ENCODE results near the gene PSME3IP1.

The PSME3IP1 gene

DNA sequence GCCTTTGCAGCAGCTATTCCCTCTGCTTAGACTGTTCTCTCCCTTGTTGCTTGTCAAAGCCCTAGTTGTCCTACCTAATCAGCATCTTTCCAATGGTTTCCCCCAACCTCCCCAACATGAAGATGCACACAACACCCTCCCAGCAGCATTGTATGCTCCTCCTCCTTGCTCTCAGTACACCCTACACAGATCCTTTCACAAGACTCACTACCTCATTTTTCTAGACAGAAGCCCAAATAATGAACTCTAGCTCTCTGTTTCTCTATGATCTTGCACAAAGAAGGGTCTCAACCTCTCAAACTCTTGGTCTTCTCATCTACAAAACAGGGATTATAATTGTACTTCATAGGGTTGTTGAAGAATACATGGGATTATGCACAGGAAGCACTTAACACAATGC lies 19.4 kb downstream of the PSME3IP1 start:
- no peak for DNase-seq

DNA sequence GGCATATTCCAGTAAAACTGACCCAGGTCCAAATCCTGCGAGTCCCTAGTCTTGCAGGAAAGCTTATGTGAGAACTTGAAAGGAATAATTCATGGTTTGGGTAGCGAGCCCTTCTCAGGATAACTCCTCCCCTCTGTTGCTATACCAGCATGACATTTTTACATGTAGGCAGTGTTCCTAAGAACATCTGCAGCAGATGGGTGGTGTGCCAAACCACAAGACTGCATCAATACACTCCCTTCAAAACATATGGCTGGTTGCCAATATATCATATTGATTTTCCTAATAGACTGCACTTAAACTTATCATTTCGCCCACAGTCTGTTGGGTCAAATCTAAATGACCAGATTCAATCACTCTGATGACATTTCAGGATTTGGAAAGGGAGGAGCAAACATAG lies 19.9 kb downstream of the PSME3IP1 start:
- DNase-seq, result no peak

DNA sequence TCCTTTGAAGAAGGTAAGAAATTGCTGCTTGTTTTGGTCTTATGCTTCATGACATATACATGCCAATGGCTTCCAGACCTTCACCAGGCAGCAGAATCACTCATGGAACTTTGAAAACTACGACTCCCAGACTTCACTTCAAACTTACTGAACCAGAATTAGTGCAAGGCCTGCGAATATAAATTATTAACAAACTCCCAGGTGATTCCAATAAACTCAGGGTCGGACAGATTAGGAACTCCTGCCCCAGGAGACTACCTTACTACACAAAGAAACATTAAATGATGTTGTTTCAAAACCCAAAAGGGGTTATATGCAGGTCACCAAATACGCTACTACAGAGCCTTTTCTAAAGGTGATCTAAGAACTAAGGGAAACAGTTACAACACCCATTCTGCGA lies 20.4 kb downstream of the PSME3IP1 start:
- no peak for DNase-seq

DNA sequence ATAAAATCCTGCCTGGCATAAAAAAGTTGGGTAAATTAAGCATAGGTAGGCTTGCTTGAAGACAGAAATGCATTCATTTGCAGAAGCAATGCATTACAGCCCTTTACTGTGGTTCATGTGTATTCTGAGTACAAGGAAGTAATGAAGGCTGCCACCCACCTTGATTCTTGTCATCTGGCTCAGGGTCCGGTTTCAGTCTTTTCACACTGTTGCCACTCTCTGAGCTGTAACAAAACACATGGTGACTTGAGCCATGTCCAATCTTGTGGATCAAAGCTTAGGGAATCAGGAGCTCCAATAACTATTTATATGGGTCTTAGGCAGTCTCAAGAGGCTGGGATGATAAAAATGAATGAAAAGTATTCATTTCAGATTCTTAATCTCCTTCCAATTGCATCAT lies 22.0 kb downstream of the PSME3IP1 start:
- DNase-seq, result no peak

DNA sequence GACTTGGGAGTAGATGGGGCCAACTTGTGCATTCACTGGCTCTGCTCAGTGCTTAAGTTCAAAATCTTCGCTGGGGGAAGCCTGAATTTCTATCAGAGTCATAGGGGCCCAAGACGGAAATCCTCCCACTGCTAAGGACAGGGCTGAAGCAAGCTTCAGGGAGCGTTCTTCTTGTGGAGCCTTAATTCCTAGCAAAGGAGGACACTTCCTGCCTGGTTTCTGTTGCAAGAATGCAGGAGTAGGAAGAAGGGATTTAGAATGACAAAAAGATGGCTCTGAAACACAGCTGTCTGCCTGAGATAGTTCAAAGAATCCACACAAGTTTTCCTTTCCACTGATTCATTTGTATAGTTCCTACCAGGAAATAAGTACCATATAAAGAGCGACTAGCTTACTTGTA lies 26.4 kb downstream of the PSME3IP1 start:
- DNase-seq, result no peak

DNA sequence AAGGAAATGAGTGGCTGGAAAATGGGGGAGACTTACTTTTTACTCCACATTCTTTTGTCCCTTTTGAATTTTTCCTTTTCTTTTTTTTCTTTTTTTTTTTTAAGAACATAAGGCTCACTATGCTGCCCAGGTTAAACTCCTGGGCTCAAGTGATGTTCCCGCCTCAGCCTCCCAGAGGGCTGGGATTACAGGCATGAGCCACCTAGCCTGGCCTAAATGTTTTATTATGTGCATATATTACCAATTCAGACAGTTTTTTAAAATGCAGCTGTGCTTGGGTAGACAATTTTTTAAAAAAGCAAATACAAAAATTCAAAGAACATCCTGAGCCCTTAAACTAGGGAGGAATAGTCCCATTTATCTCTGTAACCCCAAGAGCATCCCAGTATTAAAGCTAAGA lies 28.3 kb downstream of the PSME3IP1 start:
- DNase-seq, result no peak

DNA sequence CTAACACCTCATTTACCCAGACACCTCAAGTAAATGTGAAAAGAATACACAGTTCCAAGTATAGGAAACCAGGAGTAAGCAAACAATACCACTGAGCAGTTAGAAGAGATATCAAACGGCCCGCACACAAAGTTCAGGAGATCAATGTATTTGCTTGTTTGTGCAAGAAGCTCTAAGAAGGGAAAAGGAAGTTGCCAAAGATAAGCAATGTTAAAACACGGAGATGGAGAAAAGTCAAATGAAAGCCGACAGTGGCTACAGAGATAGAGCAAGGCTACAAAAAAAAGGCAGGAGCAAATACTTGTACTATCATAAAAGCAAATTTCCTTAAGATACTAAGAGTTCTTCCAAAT lies 29.5 kb downstream of the PSME3IP1 start:
- no peak for DNase-seq

DNA sequence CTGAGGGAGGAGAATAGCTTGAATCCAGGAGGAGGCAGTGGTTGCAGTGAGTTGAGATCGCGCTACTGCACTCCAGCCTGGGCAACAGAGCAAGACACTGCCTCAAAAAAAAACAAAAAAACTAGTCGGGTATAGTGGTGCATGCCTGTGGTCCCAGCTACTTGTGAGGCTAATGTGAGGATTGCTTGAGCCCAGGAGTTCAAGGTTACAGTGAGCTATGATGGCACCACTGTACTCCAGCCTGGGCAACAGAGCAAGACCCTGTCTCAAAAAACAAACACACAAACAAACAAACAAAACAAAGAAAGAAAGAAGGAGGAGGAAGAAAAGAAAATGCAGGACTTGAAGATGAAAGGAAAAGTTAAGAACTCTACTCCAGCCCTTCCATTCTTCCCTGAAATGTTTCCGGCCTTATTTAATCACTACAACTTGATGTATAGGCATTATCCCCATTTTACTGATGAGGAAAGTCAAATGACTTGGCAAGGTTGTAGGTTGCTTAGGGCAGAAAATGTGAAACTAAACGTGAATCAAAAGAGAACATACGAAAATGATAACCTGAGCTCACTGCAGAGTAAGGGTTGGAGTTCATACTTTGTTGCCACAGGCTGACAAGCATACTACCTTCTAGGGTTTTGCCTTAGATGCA lies 30.0 kb downstream of the PSME3IP1 start:
- no peak for DNase-seq

DNA sequence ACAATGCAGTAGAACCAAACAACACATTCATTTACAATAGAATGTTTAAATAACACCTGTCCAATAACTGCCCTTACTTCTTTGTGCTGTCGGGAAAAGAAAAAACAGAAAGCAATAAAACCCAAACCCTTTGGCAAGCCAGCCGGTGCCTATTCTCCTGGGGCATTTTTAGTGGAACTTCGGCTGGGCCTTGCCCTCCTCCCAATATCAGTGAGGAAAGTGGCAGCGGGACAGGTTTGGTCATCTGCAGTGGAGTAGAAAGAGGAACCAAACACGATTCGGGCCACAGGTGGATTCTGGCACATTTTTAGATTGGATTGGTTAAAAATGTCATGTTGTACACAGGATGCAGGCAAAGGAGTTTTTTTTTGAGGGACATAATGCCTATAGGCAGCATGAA lies 32.0 kb downstream of the PSME3IP1 start:
- no peak for DNase-seq

DNA sequence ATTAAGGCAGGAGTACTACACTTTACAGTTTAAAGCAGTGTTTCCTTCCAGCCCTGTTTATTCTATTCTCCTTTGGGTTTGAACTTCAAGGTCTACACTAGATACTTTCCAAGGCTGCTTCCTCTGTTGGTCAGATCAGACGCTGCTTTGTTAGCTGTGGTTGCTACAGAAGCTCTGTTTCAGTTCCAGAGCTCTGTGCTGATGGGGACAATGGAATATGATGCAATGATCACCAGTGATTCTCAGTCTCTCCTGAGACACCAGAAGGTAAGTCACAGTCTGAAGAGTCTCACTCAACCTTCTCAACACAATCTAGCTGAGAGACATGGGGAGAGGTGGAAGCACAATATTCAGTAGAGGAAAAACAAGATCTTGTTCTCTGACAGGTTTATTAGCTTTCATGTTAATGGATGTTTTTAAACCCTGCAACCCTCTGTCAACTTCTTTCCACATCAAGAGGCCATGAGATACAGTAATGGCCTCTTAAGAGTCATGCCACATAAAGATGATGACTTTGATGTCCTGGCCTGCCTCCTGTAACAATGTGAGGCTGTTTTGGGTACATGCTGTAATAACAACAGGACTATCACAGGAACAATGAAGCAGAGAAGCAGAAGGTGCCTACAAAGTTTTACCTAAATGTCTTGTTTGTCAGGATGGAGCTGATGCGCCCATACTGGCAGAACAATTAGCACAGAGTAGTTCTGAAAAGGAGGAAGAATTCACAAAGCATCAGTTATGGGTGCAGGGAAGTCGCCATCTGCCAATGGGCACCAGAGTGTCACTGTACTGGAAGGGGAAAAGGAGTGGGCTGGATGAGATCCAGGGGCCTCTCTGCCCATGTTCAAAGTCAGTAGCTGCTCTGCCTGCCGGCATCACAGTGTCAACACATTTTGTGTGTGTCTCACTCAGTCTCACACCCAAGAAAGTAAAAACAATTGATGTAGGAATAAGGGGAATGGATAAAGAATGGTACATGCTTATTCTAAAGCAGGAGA lies 33.4 kb downstream of the PSME3IP1 start:
- no peak for DNase-seq

DNA sequence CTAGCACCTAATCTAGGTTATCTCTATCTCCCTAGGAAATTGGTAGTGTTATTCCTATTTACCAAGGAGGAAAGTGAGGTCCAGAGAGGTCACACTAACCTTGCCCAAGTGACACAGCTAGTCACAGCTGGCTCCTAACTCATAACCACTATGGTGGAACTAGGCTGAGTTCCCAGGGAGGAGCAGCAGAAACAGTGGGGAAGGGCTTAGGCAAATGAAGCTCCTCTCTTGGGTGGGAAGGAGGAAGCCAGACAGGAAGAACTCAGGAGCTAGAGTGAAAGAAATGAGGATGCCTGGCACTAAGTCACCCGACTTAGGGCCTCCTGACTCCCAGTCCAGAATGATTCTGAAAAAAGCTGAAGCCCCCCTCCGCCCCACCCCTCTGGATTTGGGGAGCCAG lies 34.5 kb downstream of the PSME3IP1 start:
- no peak for DNase-seq

DNA sequence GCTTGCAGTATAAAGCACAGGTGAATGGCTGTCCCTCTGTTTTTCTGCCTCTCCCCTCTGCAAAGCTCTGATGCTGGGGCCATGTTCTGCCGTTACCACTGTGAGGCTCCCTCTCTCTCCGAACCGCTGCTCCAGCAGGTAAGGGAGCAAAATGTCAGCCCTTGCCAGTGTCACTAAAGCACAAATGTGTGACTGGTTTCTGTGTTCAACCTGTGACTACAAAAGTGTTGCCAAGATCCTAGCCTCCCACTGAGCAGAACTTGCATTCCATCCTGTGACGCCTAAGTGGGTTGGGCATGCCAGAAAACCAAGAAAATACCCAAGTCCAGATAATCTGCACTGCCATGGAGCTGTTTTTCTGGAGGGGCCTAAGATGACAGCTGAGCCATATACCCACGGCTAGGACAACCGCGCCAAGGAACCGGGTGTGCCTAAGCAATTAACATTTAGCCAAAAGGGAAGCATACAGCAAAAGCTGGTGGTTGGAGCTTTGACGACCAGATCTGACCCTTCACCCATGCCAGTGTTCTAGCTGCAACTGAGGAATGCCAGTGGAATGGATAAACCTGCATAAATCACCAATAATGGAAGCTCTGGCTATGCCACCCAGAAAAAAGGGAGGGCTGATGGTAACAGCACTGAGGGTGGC lies 35.0 kb downstream of the PSME3IP1 start:
- DNase-seq, result no peak

DNA sequence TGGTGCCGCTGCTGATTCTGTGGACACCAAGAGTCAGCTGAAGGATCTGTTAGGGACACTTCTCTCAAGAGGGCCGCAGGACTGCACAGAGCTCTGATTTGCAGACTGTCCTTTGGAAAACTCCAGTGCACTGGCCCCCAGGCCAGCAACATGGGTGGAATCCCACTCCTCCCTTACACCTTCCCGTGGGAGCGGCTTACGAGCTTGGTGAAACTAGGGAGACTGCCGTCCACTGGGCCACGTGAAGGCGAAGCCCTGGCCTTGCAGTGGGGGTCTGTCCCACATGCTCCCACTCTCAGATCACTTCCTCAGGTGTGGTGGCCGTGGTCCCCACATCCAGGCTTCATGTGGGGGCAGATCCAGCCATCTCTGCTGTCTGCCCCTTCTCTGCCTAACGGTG lies 36.4 kb downstream of the PSME3IP1 start:
- DNase-seq, result no peak

DNA sequence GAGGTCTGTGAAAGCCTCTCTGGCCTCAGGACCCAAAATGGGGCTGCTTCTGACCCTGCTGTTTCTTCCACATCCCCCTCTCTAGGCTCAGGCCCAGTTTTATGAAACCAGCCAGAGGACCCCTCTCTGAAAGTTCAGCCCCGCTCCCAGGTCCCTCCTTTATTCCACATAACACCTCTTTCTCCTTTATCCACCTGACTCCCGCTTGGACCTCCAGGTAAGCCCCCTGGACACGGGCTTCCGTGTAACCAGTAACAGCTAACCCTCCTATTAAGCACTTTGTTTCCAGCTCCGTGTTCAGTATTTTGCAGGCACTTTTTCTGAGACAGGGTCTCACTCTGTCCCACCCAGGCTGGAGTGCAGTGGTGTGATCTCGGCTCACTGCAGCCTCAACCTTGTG lies 37.4 kb downstream of the PSME3IP1 start:
- no peak for DNase-seq

DNA sequence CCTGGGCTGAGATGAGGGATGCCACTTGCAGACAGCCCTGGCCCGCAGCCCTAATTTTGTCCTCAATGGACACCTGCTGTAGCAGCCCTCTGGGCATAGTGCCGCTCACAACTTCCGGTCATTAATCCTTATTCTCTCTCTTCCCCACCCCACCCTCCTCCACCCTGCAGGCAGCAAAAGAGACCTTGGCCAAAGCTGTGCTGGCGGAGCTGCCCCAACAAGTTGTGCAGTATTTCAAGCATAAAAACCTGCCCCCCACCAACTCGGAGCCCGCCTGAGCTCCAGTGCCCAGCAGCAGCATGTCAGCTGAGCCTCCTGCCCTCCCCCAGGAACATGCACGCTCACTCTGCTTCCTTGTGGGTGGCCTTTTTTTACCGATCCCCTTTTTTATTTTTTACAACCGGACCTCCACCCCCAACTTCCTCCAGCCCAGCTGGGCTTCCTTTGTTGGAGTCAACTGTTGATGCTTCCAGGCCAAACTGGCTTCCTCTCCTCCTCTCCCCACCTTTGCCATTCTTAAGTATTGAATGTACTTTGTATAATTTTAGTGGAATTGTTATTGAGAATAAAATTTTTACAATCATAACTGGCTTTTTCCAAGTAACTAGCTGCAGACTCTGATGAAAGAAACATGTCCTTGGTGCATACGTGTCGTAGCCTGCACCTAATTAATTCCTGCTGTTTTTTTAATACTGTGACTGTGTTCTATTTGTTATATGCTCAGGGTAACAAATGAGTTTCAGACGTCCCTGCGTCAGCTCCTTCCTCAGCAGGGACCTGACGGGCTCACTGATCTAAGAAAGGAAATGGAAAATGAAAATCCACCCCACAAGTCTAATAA lies 38.2 kb downstream of the PSME3IP1 start:
- no peak for DNase-seq

DNA sequence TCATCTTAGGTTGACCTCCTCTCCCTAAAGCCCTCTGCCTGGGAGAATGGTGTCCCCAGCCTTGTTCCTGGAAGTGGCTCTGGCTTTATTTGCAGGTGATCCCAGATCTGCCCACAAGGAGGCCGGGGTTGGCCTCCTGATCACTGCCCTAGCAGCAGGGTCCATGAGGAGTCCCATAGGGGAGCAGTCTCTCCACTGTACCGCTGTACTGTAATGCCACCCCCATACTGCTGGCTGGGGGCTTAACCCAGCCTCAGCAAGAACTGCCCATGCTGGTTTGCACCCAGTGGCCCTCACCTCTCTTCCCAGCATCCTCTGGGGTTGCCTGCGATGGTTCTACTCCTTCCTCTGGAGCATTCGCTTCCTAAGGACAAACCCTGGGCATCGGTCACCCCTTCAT lies 39.1 kb downstream of the PSME3IP1 start:
- DNase-seq, result no peak

DNA sequence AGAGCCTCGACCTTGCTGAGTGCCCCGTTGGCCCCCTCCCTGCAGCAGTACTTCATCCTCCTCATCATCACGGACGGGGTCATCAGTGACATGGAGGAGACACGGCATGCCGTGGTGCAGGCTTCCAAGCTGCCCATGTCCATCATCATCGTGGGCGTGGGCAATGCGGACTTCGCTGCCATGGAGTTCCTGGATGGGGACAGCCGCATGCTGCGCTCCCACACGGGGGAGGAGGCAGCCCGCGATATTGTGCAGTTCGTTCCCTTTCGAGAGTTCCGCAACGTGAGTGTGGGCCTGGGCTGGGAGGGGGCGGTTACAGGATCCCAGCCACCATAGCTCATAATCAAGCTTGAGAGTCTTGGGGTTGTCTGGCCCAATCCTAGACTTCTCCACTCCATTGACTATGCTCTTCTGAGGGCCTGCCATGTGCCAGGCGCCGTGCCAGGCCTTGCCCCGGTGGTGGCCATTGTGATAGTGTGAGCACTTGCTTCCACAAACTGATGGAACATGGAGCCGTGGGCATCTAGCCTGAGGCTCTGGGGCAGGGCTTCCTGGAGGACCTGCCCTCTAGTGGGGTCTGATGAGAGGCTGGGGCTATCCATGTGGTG lies 39.7 kb downstream of the PSME3IP1 start:
- no peak for DNase-seq

DNA sequence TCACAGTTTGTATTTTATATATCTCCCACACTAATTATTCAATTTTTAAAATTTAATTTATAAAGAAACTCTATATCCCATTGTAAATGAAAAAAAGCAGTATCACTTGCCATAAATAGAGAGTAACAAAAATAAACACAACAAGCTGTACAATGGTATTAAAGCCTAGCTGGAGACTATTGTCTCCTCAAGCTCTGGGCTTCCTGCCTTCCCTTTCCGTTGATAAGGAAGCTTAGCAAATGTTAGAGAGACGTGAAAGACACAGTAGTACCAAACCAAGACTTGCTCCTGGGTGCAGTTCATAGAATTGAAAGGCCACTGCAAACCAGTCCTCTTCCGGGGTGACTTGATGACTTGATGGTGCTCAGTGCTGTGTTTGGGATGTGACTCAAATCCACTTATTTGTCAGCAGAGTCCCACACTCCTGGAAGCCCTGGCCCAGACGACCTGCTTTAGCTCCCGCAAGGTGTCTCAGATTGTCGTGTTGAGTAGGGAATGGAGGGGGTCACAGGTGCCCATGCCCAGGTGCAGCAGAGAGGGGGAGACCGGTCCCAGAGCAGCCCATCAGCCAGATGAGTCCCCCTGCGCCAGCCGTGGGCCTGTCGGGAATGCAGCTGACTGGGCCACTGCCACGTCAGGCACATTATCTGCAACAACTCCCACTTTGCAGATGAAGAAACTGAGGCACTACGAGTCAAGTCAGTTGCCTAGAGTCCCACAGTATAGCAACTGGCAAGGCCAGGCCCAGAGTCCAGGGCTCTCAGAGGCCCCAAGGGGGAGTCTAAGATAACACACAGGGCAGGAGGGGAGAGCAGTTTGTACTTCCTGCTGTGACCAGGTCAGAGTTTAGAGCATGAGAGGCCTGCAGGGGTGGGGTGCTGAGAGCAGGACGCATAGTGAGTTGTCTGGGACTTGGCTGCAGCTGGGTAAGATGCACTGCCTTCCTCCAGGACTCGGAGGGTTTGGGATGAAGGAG lies 40.5 kb downstream of the PSME3IP1 start:
- no peak for DNase-seq

DNA sequence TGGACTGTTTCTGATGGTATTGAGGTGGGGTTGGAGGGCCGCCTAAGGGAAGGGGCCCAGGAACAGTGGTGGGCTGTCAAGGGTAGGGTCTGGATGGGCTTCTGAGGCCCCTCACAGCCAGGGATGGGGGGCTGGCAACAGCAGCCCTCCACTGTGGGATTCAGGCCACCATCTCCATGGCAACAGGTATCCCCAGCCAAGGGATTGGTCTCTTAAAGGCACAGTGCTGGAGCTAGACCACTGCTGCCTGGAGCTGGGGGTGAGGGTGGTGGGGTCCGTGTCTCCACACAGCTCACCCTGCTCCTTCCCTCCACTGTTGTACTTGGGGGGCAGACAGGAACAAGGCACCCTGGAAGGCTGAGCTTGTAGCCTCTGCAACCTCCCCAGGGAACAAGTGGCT lies 41.8 kb downstream of the PSME3IP1 start:
- no peak for DNase-seq

DNA sequence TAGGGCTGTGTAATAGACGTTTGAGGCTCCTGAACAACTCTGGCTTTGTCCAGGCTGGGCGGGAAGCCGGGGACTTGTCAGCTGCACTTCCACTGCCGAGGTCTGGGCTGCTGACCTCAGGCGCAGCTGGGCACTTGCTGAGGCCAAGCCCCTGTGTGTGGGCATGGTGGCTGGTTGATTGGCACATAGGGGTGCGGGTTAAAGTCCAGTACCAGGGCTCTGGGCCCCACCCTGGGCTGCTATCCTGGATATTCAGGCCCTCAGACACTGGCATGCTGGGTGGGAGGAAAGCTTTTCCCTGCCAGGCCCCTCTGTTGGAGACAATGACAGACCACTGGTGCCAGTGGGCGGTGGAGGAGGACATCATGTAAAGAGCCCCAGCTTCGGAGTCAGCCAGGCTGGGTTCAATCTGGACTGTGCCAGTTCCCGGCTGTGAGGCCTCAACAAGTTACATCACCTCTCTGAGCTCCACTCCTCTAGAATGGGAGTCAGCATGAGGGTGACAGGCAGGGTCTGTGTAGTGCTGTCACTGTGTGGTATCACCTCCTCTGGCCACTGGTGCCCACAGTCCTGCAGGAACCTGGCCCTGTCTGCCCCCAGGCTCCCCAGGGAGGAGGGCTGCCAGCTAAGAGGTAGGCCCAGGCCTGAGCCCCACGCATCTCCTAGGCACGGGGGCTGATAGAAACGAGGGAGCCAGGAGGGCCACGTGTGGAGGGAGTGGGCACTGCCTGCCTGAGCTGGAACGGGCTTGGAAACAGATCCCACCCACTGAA lies 42.5 kb downstream of the PSME3IP1 start:
- no peak for DNase-seq

All from activated gamma-delta T cell (primary cell).